ENCODE results near the gene UPF1. TPM values are rescaled to one million over a fixed set of nuclear protein-coding genes. Genes with fewer than 3 reads are reported as not detected.

The UPF1 gene
- polyA plus RNA-seq, 3 donors = 2.6 to 43.7 (median 3.2) TPM

DNA sequence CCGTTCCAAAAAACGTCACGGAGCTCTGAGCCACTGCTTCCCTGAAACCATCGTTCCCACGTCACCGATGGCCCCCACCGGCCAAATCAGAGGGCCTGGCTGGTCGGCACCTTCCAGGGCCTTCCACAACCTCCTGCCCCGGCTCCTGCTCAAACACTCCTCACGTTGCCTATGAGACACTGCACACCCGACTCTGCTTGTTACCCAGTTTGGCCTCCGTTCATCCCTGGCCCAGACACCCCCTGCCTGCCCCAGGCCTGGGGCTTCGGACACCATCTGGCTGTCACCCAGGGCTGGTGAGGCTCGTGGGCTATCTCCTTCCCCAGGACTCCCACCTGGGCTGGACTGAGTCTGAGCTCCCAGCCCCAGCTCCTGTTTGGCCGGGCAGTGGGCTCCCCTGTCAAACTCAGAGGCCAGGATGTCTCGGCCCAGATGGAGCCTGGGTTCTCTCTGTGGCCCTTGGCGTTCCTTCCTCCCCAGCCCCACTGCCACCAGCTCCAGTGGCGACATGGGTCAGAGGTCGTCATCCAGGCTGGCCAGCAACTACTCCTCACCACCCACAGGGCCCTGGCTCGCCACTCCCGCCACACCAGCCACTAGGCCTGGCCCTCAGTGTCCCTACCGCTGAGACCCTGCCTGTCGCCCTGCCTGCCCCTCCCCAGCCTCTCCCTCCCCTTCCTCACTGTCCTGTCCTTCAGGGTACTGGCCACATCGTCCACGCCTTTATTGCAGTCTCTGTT is 46.5 kb downstream of the UPF1 start:
- peaks cover 2% of the 10 kb centered on the region for H3K4me1 Mint-ChIP-seq
- H3K4me3 Mint-ChIP-seq = no peak overlapping the region
- Histone ChIP-seq H3K79me2 (ENCODE audit: insufficient read depth, low read length) (no peaks in the 10 kb centered on the region), H4K20me1 (ENCODE audit: insufficient read depth, low read length) (no peaks in the 10 kb centered on the region), H3K36me3 (replicated peaks in 1 of 2; ENCODE audit: control insufficient read depth in 1 of 2, insufficient read depth in 2 of 2, low read length in 2 of 2) (no peaks in the 10 kb centered on the region), H3K9me3 (replicated peaks in 1 of 2; ENCODE audit: control insufficient read depth in 1 of 2, insufficient read depth in 1 of 2, low read length in 2 of 2) (no peaks in the 10 kb centered on the region), H3K4me1 (ENCODE audit: control insufficient read depth in 1 of 2, insufficient read depth in 2 of 2, low read length in 2 of 2) (no peaks in the 10 kb centered on the region), H3K4me2 (replicated peaks; ENCODE audit: extremely low read depth, low read length, poor library complexity, severe bottlenecking) (no peak overlapping the region), H3K9ac (ENCODE audit: insufficient read depth, low read length, poor library complexity, severe bottlenecking) (no peak overlapping the region), H3K27me3 (ENCODE audit: control insufficient read depth in 2 of 2, insufficient read depth in 2 of 2, low read length in 2 of 2) (no peaks in the 10 kb centered on the region), H3K27ac (ENCODE audit: low read depth in 1 of 2, low read length in 2 of 2) (no peak overlapping the region), H2AFZ (ENCODE audit: insufficient read depth, low read depth, low read length, poor library complexity, severe bottlenecking) (no peak overlapping the region), H3K4me3 (replicated peaks in 1 of 3; ENCODE audit: low read depth in 2 of 3, low read length in 3 of 3) (no peak overlapping the region)
- no peak for DNase-seq
- intact Hi-C loops (cut with micrococcal nuclease) = no loop called here
- 93% methylated on average over 25 of the region's 25 CpGs for WGBS (ENCODE audit: insufficient coverage)
- peaks cover 1 to 8% (median 6%) of the 10 kb centered on the region in 7 donors for H3K9me3 Mint-ChIP-seq
- H3K27me3 Mint-ChIP-seq (ENCODE audit: low read depth in 3 of 3) = peaks cover 3 to 4% (median 3%) of the 10 kb centered on the region in 3 donors
- H3K36me3 Mint-ChIP-seq = no peaks in the 10 kb centered on the region
- TF ChIP-seq, protein P1, sequence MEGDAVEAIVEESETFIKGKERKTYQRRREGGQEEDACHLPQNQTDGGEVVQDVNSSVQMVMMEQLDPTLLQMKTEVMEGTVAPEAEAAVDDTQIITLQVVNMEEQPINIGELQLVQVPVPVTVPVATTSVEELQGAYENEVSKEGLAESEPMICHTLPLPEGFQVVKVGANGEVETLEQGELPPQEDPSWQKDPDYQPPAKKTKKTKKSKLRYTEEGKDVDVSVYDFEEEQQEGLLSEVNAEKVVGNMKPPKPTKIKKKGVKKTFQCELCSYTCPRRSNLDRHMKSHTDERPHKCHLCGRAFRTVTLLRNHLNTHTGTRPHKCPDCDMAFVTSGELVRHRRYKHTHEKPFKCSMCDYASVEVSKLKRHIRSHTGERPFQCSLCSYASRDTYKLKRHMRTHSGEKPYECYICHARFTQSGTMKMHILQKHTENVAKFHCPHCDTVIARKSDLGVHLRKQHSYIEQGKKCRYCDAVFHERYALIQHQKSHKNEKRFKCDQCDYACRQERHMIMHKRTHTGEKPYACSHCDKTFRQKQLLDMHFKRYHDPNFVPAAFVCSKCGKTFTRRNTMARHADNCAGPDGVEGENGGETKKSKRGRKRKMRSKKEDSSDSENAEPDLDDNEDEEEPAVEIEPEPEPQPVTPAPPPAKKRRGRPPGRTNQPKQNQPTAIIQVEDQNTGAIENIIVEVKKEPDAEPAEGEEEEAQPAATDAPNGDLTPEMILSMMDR (IDR thresholded peaks at IDR 0.05) = no peak
- peak overlapping the region in 2 of 7 donors; percentile 57 to 73 for H3K27ac Mint-ChIP-seq

DNA sequence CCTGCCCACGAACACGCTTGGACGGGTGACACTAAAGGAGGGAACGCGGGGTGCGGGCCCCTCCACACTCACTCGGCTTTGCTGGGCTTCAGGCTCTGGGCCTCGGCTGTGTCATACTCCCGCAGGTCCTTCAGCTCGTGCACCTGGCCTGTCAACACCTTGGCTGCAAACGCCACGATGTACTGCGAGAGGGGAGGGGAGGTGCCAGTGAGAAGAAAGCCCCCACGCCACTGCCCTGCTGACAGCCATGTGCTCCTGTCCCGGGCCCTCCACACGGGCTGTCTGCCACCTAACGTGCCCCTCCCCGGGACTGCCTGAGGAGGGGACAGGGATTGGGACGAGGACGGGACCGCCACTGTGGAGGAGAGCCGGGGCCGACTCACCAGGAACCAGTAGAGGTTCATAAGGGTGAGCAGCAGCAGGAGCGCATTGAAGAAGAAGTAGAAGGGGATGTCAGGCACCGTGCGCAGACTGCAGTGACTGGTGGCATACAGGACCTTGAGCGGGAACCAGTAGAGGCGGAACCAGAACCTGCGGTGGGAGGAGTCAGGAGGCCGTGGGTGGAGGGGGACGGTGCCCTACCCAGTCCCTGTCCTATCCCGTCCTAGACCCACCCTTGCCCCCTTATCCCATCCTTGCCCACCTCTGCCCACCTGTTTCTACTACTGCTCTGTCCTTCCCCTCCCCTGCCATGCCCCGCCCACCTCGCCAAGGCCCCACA is 47.3 kb downstream of the UPF1 start:
- no peaks in the 10 kb centered on the region for H3K27me3 ChIP-seq (ENCODE audit: control insufficient read depth in 2 of 2, insufficient read depth in 2 of 2, low read length in 2 of 2)
- H3K4me1 ChIP-seq (ENCODE audit: control insufficient read depth in 1 of 2, insufficient read depth in 2 of 2, low read length in 2 of 2) = no peaks in the 10 kb centered on the region
- no peak overlapping the region for H3K27ac ChIP-seq (ENCODE audit: low read depth in 1 of 2, low read length in 2 of 2)
- Mint-ChIP-seq H3K4me1 (peaks cover 2% of the 10 kb centered on the region), H3K36me3 (no peaks in the 10 kb centered on the region), H3K27me3 (ENCODE audit: low read depth in 3 of 3) (peaks cover 2 to 4% (median 3%) of the 10 kb centered on the region in 3 donors), H3K4me3 (no peak overlapping the region), H3K27ac (peak overlapping the region in 2 of 7 donors; percentile 42 to 73), H3K9me3 (peaks cover 1 to 8% (median 6%) of the 10 kb centered on the region in 7 donors)
- no peaks in the 10 kb centered on the region for H3K36me3 ChIP-seq (replicated peaks in 1 of 2; ENCODE audit: control insufficient read depth in 1 of 2, insufficient read depth in 2 of 2, low read length in 2 of 2)
- no peaks in the 10 kb centered on the region for H3K9me3 ChIP-seq (replicated peaks in 1 of 2; ENCODE audit: control insufficient read depth in 1 of 2, insufficient read depth in 1 of 2, low read length in 2 of 2)
- no peak for DNase-seq
- no peaks in the 10 kb centered on the region for H4K20me1 ChIP-seq (ENCODE audit: insufficient read depth, low read length)
- H3K9ac ChIP-seq (ENCODE audit: insufficient read depth, low read length, poor library complexity, severe bottlenecking) = no peak overlapping the region
- TF ChIP-seq, protein P1 (IDR thresholded peaks at IDR 0.05) = no peak
- no peak overlapping the region for H3K4me3 ChIP-seq (replicated peaks in 1 of 3; ENCODE audit: low read depth in 2 of 3, low read length in 3 of 3)
- intact Hi-C loops (cut with micrococcal nuclease) = no loop called here
- WGBS (ENCODE audit: insufficient coverage) = 94% methylated on average over 26 of the region's 34 CpGs
- H2AFZ ChIP-seq (ENCODE audit: insufficient read depth, low read depth, low read length, poor library complexity, severe bottlenecking) = no peak overlapping the region
- H3K4me2 ChIP-seq (replicated peaks; ENCODE audit: extremely low read depth, low read length, poor library complexity, severe bottlenecking) = no peak overlapping the region
- H3K79me2 ChIP-seq (ENCODE audit: insufficient read depth, low read length) = no peaks in the 10 kb centered on the region

Data from CD14-positive monocyte (primary cell).